HEK293T (cell line): ENCODE results near the gene KCNJ15.
A peak's percentile ranks its signal among the peaks of the same experiment; 100 is the strongest.

Experiments used
- ARNT ChIP-seq: fragments of 450-650 bp; IDR thresholded peaks from 2 replicates; pipeline ENCODE4 v1.6.1; 2017; ENCODE audit warnings: mild to moderate bottlenecking
- BHLHE40 ChIP-seq: fragments of 450-650 bp; IDR thresholded peaks from 2 replicates; pipeline ENCODE4 v1.6.1; 2016; ENCODE audit warnings: mild to moderate bottlenecking, moderate library complexity, borderline replicate concordance
- ELF4 ChIP-seq: fragments of 450-650 bp; IDR thresholded peaks from 2 replicates; pipeline ENCODE4 v1.6.1; 2017; ENCODE audit warnings: antibody characterized with exemption
- FOXA1 ChIP-seq: fragments of 450-650 bp; IDR thresholded peaks from 2 replicates; pipeline ENCODE4 v1.6.1; 2016; ENCODE audit warnings: mild to moderate bottlenecking
- FOXK2 ChIP-seq: fragments of 450-650 bp; IDR thresholded peaks from 2 replicates; pipeline ENCODE4 v1.6.1; 2016; ENCODE audit warnings: mild to moderate bottlenecking
- FOXM1 ChIP-seq: fragments of 450-650 bp; IDR thresholded peaks from 2 replicates; pipeline ENCODE4 v1.6.1; 2017; ENCODE audit warnings: mild to moderate bottlenecking, borderline replicate concordance
- HDGF ChIP-seq: fragments of 450-650 bp; IDR thresholded peaks from 2 replicates; pipeline ENCODE4 v1.6.1; 2017; ENCODE audit warnings: antibody characterized with exemption, borderline replicate concordance
- SP1 ChIP-seq: fragments of 450-650 bp; IDR thresholded peaks from 2 replicates; pipeline ENCODE4 v1.6.1; 2017
- SUZ12 ChIP-seq: fragments of 450-650 bp; IDR thresholded peaks from 2 replicates; pipeline ENCODE4 v1.6.1; 2016; ENCODE audit warnings: mild to moderate bottlenecking
- TARDBP ChIP-seq: fragments of 450-650 bp; IDR thresholded peaks from 2 replicates; pipeline ENCODE4 v1.6.1; 2016
- TF ChIP-seq, protein P1 (sequence below): fragments of 450-650 bp; IDR thresholded peaks from 2 replicates; pipeline ENCODE4 v1.6.1; 2016

- no peak for TF ChIP-seq FOXA1
- TF ChIP-seq BHLHE40, result no peak
- TF ChIP-seq SUZ12, result no peak
- TF ChIP-seq HDGF, result no peak
- no peak for TF ChIP-seq ELF4
- no peak for TF ChIP-seq FOXM1
- TF ChIP-seq TARDBP, result no peak
- TF ChIP-seq FOXK2, result no peak
- TF ChIP-seq SP1, result no peak
- TF ChIP-seq, protein P1, sequence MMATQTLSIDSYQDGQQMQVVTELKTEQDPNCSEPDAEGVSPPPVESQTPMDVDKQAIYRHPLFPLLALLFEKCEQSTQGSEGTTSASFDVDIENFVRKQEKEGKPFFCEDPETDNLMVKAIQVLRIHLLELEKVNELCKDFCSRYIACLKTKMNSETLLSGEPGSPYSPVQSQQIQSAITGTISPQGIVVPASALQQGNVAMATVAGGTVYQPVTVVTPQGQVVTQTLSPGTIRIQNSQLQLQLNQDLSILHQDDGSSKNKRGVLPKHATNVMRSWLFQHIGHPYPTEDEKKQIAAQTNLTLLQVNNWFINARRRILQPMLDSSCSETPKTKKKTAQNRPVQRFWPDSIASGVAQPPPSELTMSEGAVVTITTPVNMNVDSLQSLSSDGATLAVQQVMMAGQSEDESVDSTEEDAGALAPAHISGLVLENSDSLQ, result 0 out of 2 replicates have a peak, but pooled peaks have one; percentile 11
- no peak for TF ChIP-seq ARNT
Observed at GRCh38 chr21:38295997-38296764, 39.4 kb downstream of the KCNJ15 start.
